Mucosa of rectum (tissue), 2 donors: ENCODE results near the gene SNRPD3.
"Not testable (repeated sequence)": the region's sequence is repeated elsewhere in the genome, so short reads cannot be mapped to it uniquely, and the experiment has no call there.

Source experiments
- H3K27ac ChIP-seq, 2 donors: one replicate each; pipeline ENCODE4 v1.7.0; 2013; ENCODE audit warnings: inconsistent platforms in 2 of 2, low read depth in 2 of 2, low read length in 2 of 2
- H3K27me3 ChIP-seq, 2 donors: one replicate each; pipeline ENCODE4 v1.7.0; 2013; ENCODE audit warnings: low read length in 2 of 2; ENCODE audit not compliant: control insufficient read depth in 2 of 2, insufficient read depth in 2 of 2
- H3K36me3 ChIP-seq, 2 donors: one replicate each; pipeline ENCODE4 v1.7.0; 2013; ENCODE audit warnings: low read length in 2 of 2; ENCODE audit not compliant: control insufficient read depth in 2 of 2, insufficient read depth in 2 of 2
- H3K4me1 ChIP-seq, 2 donors: one replicate each; pipeline ENCODE4 v1.7.0; 2013; ENCODE audit warnings: low read length in 2 of 2, mild to moderate bottlenecking in 1 of 2; ENCODE audit not compliant: control insufficient read depth in 2 of 2, insufficient read depth in 2 of 2
- H3K4me3 ChIP-seq, 2 donors: one replicate each; pipeline ENCODE4 v1.7.0; 2013; ENCODE audit warnings: low read length in 2 of 2
- H3K9ac ChIP-seq, 2 donors: one replicate each; pipeline ENCODE4 v1.7.0; 2013; ENCODE audit warnings: low read length in 2 of 2, low read depth in 1 of 2, mild to moderate bottlenecking in 1 of 2
- H3K9me3 ChIP-seq, 2 donors: one replicate each; pipeline ENCODE4 v1.7.0; 2013; ENCODE audit warnings: low read length in 2 of 2; ENCODE audit not compliant: control insufficient read depth in 2 of 2
- donor health status: healthy.
- donor health status: Normal muscosa, but diverticular disease.

Gene SNRPD3

GRCh38 chr22:24530968-24531367 lies 24.8 kb upstream of the SNRPD3 start:
- not testable (repeated sequence) for H3K4me3 ChIP-seq, H3K9ac ChIP-seq, H3K36me3 ChIP-seq, H3K4me1 ChIP-seq, H3K9me3 ChIP-seq, H3K27me3 ChIP-seq, H3K27ac ChIP-seq

GRCh38 chr22:24532075-24532474 lies 23.7 kb upstream of the SNRPD3 start:
- no peaks in the 10 kb centered on the region for H3K36me3 ChIP-seq
- H3K4me3 ChIP-seq, result no peak overlapping the region
- no peak overlapping the region for H3K9ac ChIP-seq
- peaks cover 0 to 3% of the 10 kb centered on the region in 2 donors for H3K4me1 ChIP-seq
- no peaks in the 10 kb centered on the region for H3K27me3 ChIP-seq
- no peaks in the 10 kb centered on the region for H3K9me3 ChIP-seq
- no peak overlapping the region for H3K27ac ChIP-seq

- H3K9me3 ChIP-seq, result no peaks in the 10 kb centered on the region
- no peak overlapping the region for H3K9ac ChIP-seq
- no peak overlapping the region for H3K4me3 ChIP-seq
- H3K27me3 ChIP-seq, result no peaks in the 10 kb centered on the region
- H3K27ac ChIP-seq, result no peak overlapping the region
- H3K4me1 ChIP-seq, result peaks cover 0 to 3% of the 10 kb centered on the region in 2 donors
- H3K36me3 ChIP-seq, result peaks cover 7% of the 10 kb centered on the region in 2 donors
These were observed 20.5 kb upstream of the SNRPD3 start for GRCh38 chr22:24535348-24535747.

- H3K36me3 ChIP-seq, result peaks cover 14 to 15% of the 10 kb centered on the region in 2 donors
- H3K4me3 ChIP-seq, result no peak overlapping the region
- H3K27ac ChIP-seq, result no peak overlapping the region
- H3K4me1 ChIP-seq, result peaks cover 0 to 3% of the 10 kb centered on the region in 2 donors
- H3K27me3 ChIP-seq, result no peaks in the 10 kb centered on the region
- H3K9ac ChIP-seq, result no peak overlapping the region
- no peaks in the 10 kb centered on the region for H3K9me3 ChIP-seq
These were observed 19.7 kb upstream of the SNRPD3 start for GRCh38 chr22:24536089-24536488.

GRCh38 chr22:24540470-24540869 lies 15.3 kb upstream of the SNRPD3 start:
- Histone ChIP-seq H3K27me3 (no peaks in the 10 kb centered on the region), H3K9me3 (no peaks in the 10 kb centered on the region), H3K27ac (no peak overlapping the region), H3K36me3 (peaks cover 47 to 53% of the 10 kb centered on the region in 2 donors), H3K4me3 (no peak overlapping the region), H3K9ac (no peak overlapping the region), H3K4me1 (no peaks in the 10 kb centered on the region)

- Histone ChIP-seq H3K4me1 (no peaks in the 10 kb centered on the region), H3K9ac (no peak overlapping the region), H3K27me3 (no peaks in the 10 kb centered on the region), H3K9me3 (no peaks in the 10 kb centered on the region), H3K36me3 (peaks cover 55 to 61% of the 10 kb centered on the region in 2 donors), H3K27ac (no peak overlapping the region), H3K4me3 (no peak overlapping the region)
These were observed 13.9 kb upstream of the SNRPD3 start for GRCh38 chr22:24541681-24542515.

GRCh38 chr22:24542641-24543040 lies 13.2 kb upstream of the SNRPD3 start:
- no peak overlapping the region for H3K4me3 ChIP-seq
- H3K36me3 ChIP-seq, result peaks cover 62 to 68% of the 10 kb centered on the region in 2 donors
- H3K9ac ChIP-seq, result no peak overlapping the region
- H3K27me3 ChIP-seq, result no peaks in the 10 kb centered on the region
- H3K9me3 ChIP-seq, result no peaks in the 10 kb centered on the region
- no peaks in the 10 kb centered on the region for H3K4me1 ChIP-seq
- H3K27ac ChIP-seq, result no peak overlapping the region

- Histone ChIP-seq H3K36me3 (peaks cover 68 to 74% of the 10 kb centered on the region in 2 donors), H3K4me1 (no peaks in the 10 kb centered on the region)
These were observed 12.6 kb upstream of the SNRPD3 start for GRCh38 chr22:24543185-24543601.

GRCh38 chr22:24543679-24544243 lies 12.0 kb upstream of the SNRPD3 start:
- Histone ChIP-seq H3K4me3 (no peak overlapping the region), H3K4me1 (no peaks in the 10 kb centered on the region), H3K27me3 (no peaks in the 10 kb centered on the region), H3K9ac (no peak overlapping the region), H3K9me3 (no peaks in the 10 kb centered on the region), H3K36me3 (peaks cover 73 to 76% of the 10 kb centered on the region in 2 donors), H3K27ac (no peak overlapping the region)

More at GRCh38 chr22:24543185-24543601, 12.6 kb upstream of the SNRPD3 start:
- no peak overlapping the region for H3K4me3 ChIP-seq
- no peaks in the 10 kb centered on the region for H3K9me3 ChIP-seq
- H3K27me3 ChIP-seq, result no peaks in the 10 kb centered on the region
- H3K27ac ChIP-seq, result no peak overlapping the region
- no peak overlapping the region for H3K9ac ChIP-seq

- Histone ChIP-seq H3K4me1 (peaks cover 40 to 43% of the 10 kb centered on the region in 2 donors), H3K27me3 (no peaks in the 10 kb centered on the region), H3K4me3 (no peak overlapping the region), H3K27ac (no peak overlapping the region), H3K9ac (no peak overlapping the region), H3K9me3 (no peaks in the 10 kb centered on the region), H3K36me3 (peaks cover 37 to 51% of the 10 kb centered on the region in 2 donors)
These were observed 7.0 kb upstream of the SNRPD3 start for GRCh38 chr22:24548812-24549211.
